Rectal smooth muscle tissue (tissue), 1 donor: Measurements from ENCODE around the gene TBRG4.

Experiments used
- H3K27ac ChIP-seq: one replicate; pipeline ENCODE4 v1.7.0; 2013; ENCODE audit warnings: low read depth, low read length, inconsistent platforms
- H3K27me3 ChIP-seq: one replicate; pipeline ENCODE4 v1.7.0; 2013; ENCODE audit warnings: low read length; ENCODE audit not compliant: control insufficient read depth, insufficient read depth
- H3K36me3 ChIP-seq: one replicate; pipeline ENCODE4 v1.7.0; 2013; ENCODE audit warnings: low read length; ENCODE audit not compliant: control insufficient read depth, insufficient read depth
- H3K4me1 ChIP-seq: one replicate; pipeline ENCODE4 v1.7.0; 2013; ENCODE audit warnings: low read length; ENCODE audit not compliant: control insufficient read depth, insufficient read depth
- H3K4me3 ChIP-seq: one replicate; pipeline ENCODE4 v1.7.0; 2013; ENCODE audit warnings: low read length
- H3K9ac ChIP-seq: one replicate; pipeline ENCODE4 v1.7.0; 2013; ENCODE audit warnings: low read length

TBRG4 gene

DNA sequence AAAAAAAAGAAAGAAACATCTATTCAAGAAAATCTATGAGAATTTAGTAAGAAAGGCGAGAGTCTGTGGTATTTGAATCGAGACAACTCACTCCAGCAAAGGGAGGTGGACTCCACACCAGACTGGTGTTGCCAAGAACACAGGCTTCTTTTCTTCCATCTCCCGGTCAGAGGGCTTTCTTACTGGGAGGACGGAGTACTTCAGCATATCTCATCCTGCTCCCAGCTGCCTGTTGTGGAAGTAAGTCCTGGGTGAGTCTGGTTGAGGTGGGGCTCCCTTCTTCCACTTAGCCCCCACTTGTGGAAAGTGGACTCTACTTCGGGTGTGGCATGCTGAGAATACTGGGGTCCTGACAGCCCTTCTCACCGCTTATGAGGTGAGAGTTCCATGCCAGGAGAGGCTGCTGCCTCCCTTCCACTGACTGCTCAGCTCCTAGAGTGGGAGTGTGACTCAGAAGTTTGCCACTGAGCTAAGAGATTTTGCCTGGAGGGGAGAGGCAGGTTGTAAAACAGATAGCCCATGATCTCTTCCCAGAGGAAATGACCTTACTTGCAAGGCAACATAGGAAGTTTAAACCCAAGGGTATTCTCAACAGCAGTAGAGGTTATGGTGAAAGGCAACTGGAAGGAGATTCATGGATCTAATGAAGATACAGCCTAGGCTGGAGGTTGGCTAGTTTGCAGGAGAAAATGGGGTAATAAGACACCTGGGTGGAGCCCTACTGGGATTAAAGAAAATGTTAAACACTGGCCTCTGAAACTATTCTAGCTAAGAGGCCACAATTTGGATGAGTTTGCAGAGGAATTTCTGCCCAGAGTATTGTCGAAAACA lies 19.2 kb downstream of the TBRG4 start:
- H3K27ac ChIP-seq: no peak overlapping the region
- no peak overlapping the region for H3K9ac ChIP-seq
- H3K36me3 ChIP-seq: no peaks in the 10 kb centered on the region
- no peak overlapping the region for H3K4me3 ChIP-seq
- peaks cover 4% of the 10 kb centered on the region for H3K4me1 ChIP-seq
- H3K27me3 ChIP-seq: no peaks in the 10 kb centered on the region

DNA sequence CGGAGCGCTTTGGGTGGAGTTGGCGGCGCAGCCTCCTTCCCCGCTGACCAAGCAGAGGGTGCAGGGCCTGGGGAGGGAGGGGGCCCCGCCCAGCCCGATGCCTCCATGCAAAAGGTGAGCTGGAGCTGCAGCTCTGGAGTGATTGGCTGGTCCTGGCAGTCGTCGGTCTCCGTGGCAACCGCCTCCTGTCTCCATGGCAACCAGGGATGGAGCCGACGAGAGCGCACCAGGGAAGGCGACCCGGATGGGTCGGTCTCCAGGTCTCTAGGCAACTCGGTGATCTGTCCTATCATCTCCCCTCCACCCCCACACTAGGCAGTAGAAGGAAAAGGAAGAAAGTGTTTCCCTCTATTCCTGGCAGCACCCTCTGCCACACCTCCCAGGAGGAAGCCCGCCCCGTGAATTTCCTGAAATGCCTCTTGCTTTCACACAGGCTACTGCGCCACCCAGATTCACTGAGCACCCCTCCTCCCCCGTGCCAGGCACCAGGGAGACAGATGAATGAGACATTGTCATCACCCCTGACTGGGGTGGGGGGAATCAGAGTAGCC lies 22.1 kb downstream of the TBRG4 start:
- Histone ChIP-seq H3K9ac (no peak overlapping the region), H3K27ac (peak overlapping the region; percentile 71), H3K4me1 (peaks cover 4% of the 10 kb centered on the region), H3K27me3 (no peaks in the 10 kb centered on the region), H3K4me3 (peak overlapping the region; percentile 62), H3K36me3 (no peaks in the 10 kb centered on the region)

DNA sequence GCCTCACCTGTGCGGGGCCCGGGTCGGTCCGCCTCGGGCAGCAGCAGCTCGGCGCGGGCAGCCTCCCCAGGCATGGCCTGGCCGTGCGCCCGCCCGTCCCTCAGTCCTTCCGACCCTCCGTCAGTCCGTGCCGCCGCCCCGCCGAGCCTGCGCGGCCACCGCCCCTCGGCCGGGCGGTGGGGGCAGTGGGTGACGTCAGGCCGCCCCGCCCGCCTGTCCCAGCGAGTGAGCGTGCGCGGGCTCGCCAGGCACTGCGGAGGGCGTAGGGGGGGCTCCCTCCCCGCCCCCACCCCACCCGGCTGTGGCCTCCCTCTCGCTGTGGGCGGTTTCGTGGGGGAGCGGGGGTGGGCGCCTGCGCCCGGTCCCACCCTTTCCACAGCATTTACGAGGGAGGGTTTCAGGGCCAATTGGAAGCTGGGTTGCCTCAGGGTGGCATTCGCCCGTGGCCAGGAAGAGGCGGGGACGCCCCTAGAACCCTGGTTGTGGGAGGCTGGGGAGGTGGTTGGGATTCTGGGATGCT lies 22.6 kb downstream of the TBRG4 start, which contains the start of gene NACAD:
TSS of gene NACAD (minus strand) at position 149 of the 520 bp plus-strand sequence. CDS start at position 74, 75 bp downstream.
- Histone ChIP-seq H3K36me3 (no peaks in the 10 kb centered on the region), H3K27me3 (no peaks in the 10 kb centered on the region), H3K4me1 (peaks cover 4% of the 10 kb centered on the region), H3K9ac (no peak within 1 kb of the TSS), H3K27ac (peak within 1 kb of the TSS; percentile 71), H3K4me3 (peak within 1 kb of the TSS; percentile 62)

DNA sequence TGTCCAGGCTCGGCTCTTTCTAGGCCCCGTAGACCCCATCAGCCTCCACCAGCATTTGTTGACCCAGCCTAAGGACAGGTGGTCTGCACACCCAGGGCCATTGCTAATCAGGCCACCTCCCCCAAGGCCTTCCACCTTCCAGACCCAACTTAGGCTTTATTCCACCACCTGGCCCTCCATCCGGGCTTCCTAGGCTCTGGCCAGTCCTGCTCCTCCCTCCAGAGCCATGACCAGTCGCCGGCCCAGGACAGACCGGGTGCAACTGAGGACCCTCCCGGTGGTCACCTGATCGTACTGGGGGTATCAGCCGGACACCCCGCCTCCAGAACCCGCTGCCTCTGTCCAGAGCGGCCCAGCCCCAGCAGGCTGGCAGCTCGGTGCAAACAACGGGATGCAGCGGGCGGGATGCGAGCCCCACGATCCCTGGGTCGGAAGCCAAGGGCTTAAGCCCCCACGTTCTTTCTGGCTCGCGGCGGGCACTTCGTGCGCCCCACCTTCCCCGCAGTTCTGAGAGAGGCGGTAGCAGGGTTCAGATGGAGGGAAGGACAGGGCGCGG lies 23.3 kb downstream of the TBRG4 start:
- Histone ChIP-seq H3K4me1 (peaks cover 4% of the 10 kb centered on the region), H3K36me3 (no peaks in the 10 kb centered on the region), H3K4me3 (peak overlapping the region; percentile 55), H3K27ac (peak overlapping the region; percentile 71), H3K9ac (no peak overlapping the region), H3K27me3 (no peaks in the 10 kb centered on the region)

DNA sequence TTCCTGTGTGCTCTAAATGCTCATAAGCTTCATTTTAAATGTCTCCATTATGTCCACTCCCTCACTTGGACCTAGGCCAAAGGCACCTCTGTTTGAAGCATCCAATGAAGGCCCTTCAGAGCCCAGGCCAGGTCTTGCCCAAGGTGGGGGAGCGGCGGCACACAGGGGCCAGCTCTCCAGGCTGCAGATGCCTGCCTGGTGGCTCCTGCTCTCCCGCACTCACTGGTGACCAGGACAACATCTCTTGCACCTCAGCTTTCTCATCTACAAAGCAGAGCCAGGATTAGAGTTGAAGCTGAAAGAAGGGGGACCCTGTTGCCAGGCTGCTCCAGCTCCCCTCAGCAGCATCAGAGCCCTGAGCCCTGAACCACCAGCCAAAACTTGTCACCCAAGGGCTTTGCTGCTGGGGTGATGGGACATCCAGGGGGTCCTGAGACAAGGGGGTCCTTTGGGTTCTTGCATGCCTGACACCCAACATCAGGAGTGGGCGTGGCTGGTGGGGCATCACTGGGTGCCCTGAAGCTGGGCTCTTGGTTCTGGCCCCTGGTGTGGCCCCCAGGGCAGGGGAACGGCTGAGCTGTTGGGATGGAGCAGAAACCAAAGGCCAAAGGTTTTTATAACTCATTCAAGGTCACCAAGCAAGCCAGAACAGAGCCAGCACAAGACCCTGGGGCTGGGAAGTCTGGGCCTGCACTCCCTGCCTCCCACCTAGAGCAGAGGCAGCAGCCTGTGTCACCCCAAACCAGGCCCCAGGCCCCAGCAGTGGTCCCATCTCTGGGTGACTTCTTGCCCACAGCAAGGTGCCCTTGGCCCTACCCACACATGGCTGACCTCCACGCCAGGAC lies 24.0 kb downstream of the TBRG4 start:
- Histone ChIP-seq H3K4me1 (peaks cover 4% of the 10 kb centered on the region), H3K4me3 (peak overlapping the region; percentile 55), H3K9ac (no peak overlapping the region), H3K27ac (no peak overlapping the region), H3K36me3 (no peaks in the 10 kb centered on the region), H3K27me3 (no peaks in the 10 kb centered on the region)

DNA sequence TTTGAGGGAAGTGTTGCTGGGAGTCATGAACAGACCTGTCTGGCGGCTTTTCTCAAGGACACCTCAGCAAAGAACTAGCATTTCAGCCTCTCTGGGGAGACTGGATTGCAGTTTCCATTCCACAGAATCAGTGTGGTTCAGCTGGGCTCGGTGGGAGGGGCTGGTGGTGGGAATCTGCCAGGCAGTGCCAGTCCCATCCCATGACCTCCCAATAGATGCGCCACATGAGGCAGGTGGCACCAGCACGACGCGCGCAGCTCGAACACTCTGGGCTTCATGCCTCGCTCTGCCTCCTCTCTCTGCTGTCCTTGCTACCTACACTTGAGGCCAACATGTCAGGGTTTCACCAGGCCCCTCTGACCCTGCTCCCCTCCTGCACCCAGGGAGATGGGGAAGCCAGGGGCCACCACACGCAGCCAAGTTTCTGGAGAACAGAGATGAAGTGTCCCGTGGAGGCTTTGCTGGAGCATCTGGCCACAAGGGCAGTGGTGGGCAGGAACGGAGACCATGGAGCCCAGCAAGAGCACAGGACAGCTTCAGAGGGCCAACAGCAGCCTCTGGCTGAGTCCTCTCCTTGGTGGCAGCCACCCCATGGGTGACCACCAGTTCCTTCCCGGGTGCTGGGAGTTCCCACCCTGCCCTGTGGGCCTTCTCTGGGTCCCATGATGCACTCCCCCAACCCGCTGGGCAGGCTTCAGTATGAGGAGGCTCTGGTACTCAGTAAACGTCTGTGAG lies 25.0 kb downstream of the TBRG4 start:
- H3K9ac ChIP-seq: no peak overlapping the region

DNA sequence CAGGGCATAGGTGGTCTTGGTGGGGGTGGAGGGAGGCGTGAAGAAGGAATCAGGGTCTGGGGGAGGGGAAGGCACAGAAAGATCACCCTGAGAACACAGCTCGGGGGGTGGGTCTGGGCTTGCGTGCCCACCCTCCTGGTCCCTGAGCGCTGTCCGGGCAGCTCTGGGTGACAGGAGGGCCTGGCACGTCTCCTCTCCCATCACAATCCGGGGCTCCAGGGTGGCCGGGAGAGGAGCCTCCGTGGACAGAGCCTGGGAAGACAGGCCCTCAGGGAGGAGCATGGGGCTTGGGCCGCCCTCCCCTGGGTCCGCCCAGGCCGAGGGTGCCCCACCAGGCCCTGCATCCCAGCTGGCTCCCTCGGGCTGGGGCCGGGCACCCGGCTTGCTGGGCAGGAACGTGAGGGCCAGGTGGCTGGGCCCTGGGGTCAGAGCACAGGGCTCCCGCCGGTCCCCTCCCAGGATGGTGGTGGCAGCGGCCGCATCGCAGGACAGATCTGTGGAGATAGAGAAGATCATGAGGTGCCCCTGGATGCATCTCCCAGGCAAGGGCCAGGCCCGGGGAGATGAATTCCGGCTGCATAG lies 25.8 kb downstream of the TBRG4 start:
- no peak overlapping the region for H3K27ac ChIP-seq
- H3K4me3 ChIP-seq: no peak overlapping the region
- peaks cover 4% of the 10 kb centered on the region for H3K4me1 ChIP-seq
- no peaks in the 10 kb centered on the region for H3K27me3 ChIP-seq
- H3K9ac ChIP-seq: no peak overlapping the region
- no peaks in the 10 kb centered on the region for H3K36me3 ChIP-seq

More for the DNA sequence above, 25.0 kb downstream of the TBRG4 start:
- no peak overlapping the region for H3K4me3 ChIP-seq
- H3K27me3 ChIP-seq: no peaks in the 10 kb centered on the region
- H3K36me3 ChIP-seq: no peaks in the 10 kb centered on the region
- peaks cover 4% of the 10 kb centered on the region for H3K4me1 ChIP-seq
- no peak overlapping the region for H3K27ac ChIP-seq

DNA sequence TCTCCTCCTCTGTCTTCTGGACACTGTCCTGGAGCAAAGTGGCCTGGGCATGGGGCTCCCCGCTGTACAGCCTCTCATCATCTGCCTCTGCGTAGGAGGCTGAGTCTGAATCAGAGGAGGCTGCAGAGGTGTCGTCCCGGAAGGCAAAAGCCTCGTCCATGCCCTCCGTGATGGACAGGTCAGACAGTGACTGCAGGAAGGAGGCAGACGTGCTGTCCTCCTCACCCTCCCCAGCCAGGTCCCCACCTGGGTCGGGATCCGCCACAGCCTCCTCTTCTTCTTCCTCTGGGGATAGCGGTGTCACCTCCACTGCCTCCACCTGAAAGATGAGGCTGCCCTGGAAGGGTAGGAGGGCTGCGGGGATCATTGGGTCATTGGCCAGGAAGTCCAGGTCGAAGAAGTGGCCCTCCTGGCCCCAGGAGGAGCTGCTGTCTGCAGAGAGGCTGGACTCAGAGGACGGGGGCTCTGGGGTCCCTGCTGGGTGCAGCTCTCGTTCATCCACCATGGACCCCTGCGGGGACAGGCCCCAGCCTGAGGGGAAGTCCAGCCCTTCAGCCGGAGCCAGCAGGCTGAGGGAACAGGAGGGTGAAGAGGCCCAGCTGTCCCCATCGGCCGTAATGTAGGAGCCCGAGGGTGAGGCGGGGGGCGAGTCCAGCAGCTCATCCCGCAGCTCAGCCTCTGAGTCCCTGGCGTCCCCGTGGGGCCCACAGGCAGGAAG lies 26.4 kb downstream of the TBRG4 start:
- no peaks in the 10 kb centered on the region for H3K36me3 ChIP-seq
- no peaks in the 10 kb centered on the region for H3K27me3 ChIP-seq
- no peak overlapping the region for H3K4me3 ChIP-seq
- no peak overlapping the region for H3K9ac ChIP-seq
- H3K4me1 ChIP-seq: peaks cover 4% of the 10 kb centered on the region
- H3K27ac ChIP-seq: no peak overlapping the region

DNA sequence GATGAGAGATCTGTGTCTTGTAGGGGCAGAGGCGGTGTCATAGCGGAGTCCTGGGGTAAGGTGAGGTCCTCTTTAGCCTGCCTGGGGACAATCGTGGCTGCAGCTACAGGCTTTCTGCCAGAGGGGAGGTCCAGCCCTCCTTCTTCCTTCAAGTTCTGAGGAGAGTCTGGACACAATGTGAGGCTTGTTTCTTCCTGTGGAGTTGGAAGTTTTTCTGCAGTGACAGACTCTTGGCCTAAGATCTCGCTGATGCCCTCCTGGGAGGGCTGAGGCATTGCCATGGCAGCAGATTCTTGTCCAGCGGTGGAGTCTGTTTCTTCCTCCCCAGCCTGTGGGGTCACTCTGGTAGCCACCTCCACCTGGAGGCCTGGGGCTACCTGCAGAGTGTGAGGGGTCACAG lies 27.2 kb downstream of the TBRG4 start:
- Histone ChIP-seq H3K36me3 (no peaks in the 10 kb centered on the region), H3K4me1 (peaks cover 4% of the 10 kb centered on the region), H3K4me3 (no peak overlapping the region), H3K9ac (no peak overlapping the region), H3K27ac (no peak overlapping the region), H3K27me3 (no peaks in the 10 kb centered on the region)

DNA sequence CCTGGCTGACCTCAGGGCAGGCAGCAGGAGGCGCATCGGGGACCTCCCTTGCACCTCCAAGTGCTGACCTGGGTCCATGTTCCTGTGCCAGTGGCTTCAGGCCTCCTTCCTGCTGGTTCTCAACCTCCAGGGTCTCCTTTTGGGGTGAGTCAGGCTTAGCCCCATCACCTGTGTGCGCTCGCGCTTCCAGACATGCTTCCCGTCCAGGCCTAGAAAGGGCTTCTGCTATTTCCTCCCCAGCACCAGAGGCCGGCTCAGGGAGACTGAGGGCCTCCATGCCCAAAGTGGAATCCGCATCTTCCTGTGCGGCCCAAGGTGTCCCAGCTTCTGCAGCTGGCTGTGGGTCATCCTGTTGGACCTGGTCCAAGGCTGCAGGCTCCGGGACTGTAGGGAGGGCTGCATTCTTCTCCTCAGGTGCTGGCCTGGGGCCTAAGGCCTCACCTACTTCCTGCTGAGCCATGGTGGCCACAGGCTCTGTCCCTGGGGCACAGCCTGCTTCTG lies 28.6 kb downstream of the TBRG4 start:
- Histone ChIP-seq H3K4me1 (peaks cover 2% of the 10 kb centered on the region), H3K27me3 (no peaks in the 10 kb centered on the region), H3K4me3 (no peak overlapping the region), H3K9ac (no peak overlapping the region), H3K36me3 (peaks cover 4% of the 10 kb centered on the region), H3K27ac (no peak overlapping the region)
